ENCODE measurements around the gene SHISAL2A. TPM values are rescaled to one million over a fixed set of nuclear protein-coding genes. Genes with fewer than 3 reads are reported as not detected.
"Not testable (repeated sequence)": the region's sequence is repeated elsewhere in the genome, so short reads cannot be mapped to it uniquely, and the experiment has no call there.

SHISAL2A gene
- total RNA-seq, 1 donor from 2014 or later = 3.2 TPM

GRCh38 chr1:52684545-52684944 is 51.6 kb downstream of the SHISAL2A start:
- no peak for DNase-seq (ENCODE audit: low spot score)

DNA sequence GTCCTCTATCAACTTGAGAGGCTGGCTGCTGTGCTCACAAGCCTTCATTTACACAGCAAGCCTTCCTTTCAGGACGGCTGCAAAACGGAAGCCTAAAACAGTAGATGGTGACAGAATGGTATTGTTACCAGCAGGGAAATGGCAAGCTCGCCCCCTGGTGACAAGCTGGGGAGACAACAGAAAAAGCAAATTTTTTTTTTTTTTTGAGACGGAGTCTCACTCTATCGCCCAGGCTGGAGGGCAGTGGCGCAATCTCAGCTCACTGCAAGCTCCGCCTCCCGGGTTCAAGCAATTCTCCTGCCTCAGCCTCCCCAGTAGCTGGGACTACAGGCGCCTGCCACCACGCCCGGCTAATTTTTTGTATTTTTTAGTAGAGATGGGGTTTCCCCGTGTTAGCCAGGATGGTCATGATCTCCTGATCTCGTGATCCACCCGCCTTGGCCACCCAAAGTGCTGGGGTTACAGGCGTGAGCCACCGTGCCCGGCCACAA is 53.3 kb downstream of the SHISAL2A start:
- DNase-seq (ENCODE audit: low spot score) = peak; percentile 59

- DNase-seq (ENCODE audit: low spot score) = no peak
Observed at GRCh38 chr1:52686830-52687229, 53.9 kb downstream of the SHISAL2A start.

GRCh38 chr1:52691821-52692220 is 58.9 kb downstream of the SHISAL2A start:
- no peak for DNase-seq (ENCODE audit: low spot score)

DNA sequence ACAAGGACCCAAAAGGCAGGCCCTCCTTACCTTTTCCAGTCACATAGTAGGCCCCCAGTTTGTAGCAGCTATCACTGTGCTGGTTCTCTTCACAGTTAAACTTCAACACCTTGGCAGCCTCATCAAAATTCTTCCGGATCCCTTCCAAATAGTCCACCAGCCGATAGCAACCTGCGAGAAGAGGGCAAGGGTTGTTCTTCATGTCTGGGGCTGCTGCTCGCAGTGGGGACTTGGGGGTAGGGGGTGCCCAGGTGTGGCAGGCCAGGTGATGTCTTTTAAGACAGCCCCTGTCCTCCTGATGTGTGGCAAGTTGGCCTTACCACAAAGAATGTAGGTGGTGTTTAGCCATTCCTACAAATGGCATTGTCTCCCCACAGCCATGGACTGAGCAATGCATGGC is 59.7 kb downstream of the SHISAL2A start:
- no peak for DNase-seq (ENCODE audit: low spot score)

GRCh38 chr1:52693351-52693750 is 60.4 kb downstream of the SHISAL2A start:
- DNase-seq (ENCODE audit: low spot score) = not testable (repeated sequence)

- DNase-seq (ENCODE audit: low spot score) = no peak
Observed at GRCh38 chr1:52693843-52694242, 60.9 kb downstream of the SHISAL2A start.

DNA sequence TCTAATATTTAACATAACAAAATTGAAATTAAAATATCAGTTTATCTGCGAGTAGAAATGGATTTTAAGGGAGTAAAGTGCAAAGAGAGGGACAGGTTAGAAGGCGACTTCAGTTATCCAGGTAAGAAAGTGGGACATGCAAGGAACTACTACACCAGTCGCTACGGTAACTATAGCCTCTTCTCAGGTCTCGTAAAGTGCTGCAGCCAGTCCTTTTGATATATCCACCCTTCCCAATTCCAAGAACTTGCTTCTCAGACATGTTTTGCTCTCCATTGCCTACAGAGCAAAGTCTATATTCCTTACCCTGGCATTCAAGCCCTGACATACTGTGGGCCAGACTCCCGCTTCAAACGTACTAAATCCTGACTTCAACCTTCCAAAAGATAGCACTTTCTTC is 62.7 kb downstream of the SHISAL2A start:
- no peak for DNase-seq (ENCODE audit: low spot score)

GRCh38 chr1:52697795-52698674 is 65.1 kb downstream of the SHISAL2A start, which contains the start of gene COA7:
COA7 (minus strand) TSS chr1:52698347; CDS start chr1:52698326, 21 bp downstream.
- peak; percentile 90 for DNase-seq (ENCODE audit: low spot score)

DNA sequence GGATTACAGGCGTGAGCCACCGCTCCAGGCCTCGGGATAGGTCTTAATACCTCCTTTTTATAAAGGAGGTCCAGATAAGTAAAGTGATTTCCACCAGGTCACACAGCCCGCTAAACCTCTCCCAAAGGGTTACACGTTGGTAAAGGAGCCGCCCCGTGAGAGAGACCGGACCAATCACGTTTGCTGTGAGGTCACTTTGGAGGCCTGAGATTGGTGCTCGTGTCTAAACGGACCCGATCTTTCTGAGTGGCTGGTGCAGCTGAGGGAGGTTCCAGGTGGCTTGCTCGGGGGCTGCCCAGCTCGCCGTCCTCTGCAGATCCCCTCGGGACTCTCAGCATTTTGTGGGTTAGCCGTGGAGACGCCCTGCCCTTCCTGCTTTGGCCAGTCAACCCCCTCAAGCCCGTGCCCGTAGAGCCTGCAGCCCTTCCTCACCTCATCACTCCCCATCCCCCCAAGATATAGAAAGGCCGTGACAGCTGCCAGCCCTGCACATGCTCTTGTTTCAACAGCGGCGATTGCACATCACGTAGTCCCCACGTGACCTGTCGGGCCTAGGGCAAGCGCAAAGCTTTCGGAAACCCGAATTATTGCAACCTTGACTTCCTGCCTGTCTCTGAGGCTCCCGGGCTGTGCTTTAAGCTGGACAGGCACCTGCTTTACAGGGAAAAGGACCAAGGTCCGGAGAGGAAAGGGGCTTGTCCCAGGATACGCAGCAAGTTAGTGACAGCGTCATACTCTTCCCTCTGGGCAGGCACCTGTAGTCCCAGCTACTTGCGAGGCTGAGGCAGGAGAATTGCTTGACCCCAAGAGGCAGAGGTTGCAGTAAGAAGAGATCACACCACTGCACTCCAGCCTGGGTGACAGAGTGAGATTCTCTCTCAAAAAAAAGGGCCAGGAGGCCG is 70.2 kb downstream of the SHISAL2A start:
- peak; percentile 93 for DNase-seq (ENCODE audit: low spot score)

DNA sequence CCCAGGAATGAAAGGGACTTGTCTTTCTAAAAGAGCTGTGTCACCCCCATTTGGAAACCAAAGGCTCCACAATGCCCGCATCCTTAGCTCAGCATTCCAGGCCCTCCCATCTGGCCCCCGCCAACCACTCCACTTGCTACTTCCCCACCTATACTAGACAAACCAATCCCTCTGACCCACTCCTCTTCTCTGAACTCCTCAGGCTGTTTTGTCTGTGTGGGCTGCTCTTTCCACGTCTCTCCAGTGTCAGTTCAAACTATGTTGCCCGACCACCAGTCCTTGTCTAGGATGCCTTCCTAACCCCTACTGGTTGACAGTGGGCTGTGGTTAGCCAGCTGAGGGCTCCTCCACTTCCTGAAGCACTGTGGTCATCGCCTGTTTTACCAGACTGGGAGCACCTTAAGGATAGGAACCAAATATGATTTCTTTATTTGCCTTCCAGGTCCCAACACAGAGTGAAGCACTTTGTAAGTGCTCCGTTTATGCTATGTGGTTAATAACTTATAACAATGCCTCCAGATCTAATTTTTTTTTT is 73.2 kb downstream of the SHISAL2A start:
- no peak for DNase-seq (ENCODE audit: low spot score)

Other genes starting within 250 kb of the SHISAL2A start
- 0.66 TPM for gene ORC1, start 228.7 kb upstream of the SHISAL2A start, total RNA-seq
- 31.4 TPM for gene PRPF38A, start 228.6 kb upstream of the SHISAL2A start, total RNA-seq
- gene TUT4, start 80.1 kb upstream of the SHISAL2A start, total RNA-seq = 40.3 TPM
- 8.6 TPM for gene GPX7, start 30.8 kb upstream of the SHISAL2A start, total RNA-seq
- 13.7 TPM for gene COA7, start 65.2 kb downstream of the SHISAL2A start, total RNA-seq
- gene ZYG11B, start 93.3 kb downstream of the SHISAL2A start, total RNA-seq = 38.7 TPM
- 0.09 TPM for gene ZYG11A, start 209.6 kb downstream of the SHISAL2A start, total RNA-seq

Measured in mucosa of gallbladder (tissue), 1 donor.